Calu3 (cell line): ENCODE results near the gene KIF26B. TPM values are rescaled to one million over a fixed set of nuclear protein-coding genes. Genes with fewer than 3 reads are reported as not detected.

ENCODE experiments used
- BruUV-seq: library from RNA; stranded (reverse); fragments of 400-500 nt; replicated peaks from 2 replicates; lab custom pipeline; 2021; lab: Mats Ljungman, UMichigan
- CTCF ChIA-PET: fragments of 300-600 bp; sonication (Branson Sonifier 250); formaldehyde crosslinking; loops from one replicate; lab custom pipeline; 2022; ENCODE audit warnings: antibody characterized with exemption; lab: Charles Lee
- DNase-seq: peaks from one replicate; pipeline ENCODE4 v3.0.0; 2022
- H3K27ac Mint-ChIP-seq: one replicate; pipeline ENCODE4 v1.8.0; 2022; ENCODE audit warnings: mixed read lengths; ENCODE audit not compliant: unreplicated experiment
- H3K27me3 Mint-ChIP-seq: one replicate; pipeline ENCODE4 v1.8.0; 2022; ENCODE audit warnings: mixed read lengths; ENCODE audit not compliant: unreplicated experiment
- H3K36me3 Mint-ChIP-seq: one replicate; pipeline ENCODE4 v1.8.0; 2022; ENCODE audit warnings: mild to moderate bottlenecking, moderate library complexity, mixed read lengths; ENCODE audit not compliant: insufficient read depth, unreplicated experiment
- H3K4me1 Mint-ChIP-seq: one replicate; pipeline ENCODE4 v1.8.0; 2022; ENCODE audit warnings: mild to moderate bottlenecking, low read depth, mixed read lengths; ENCODE audit not compliant: unreplicated experiment
- H3K4me3 Mint-ChIP-seq: one replicate; pipeline ENCODE4 v1.8.0; 2022; ENCODE audit warnings: mild to moderate bottlenecking, low read depth, moderate library complexity, mixed read lengths; ENCODE audit not compliant: unreplicated experiment
- H3K9me3 Mint-ChIP-seq: one replicate; pipeline ENCODE4 v1.8.0; 2022; ENCODE audit warnings: low read depth, mixed read lengths; ENCODE audit not compliant: unreplicated experiment
- intact Hi-C: fragments of 100-400 bp; cut with micrococcal nuclease; formaldehyde crosslinking; loops from one replicate; pipeline ENCODE4 v1.10.0; 2022; ENCODE audit not compliant: unreplicated experiment
- total RNA-seq: library from RNA; stranded (reverse); gene quantifications from 2 replicates; pipeline ENCODE4 v1.2.3, GENCODE V29; 2022
- TF ChIP-seq, protein P1 (sequence below): fragments of 200-600 bp; IDR thresholded peaks from one replicate; pipeline ENCODE4 v1.8.0; 2022; ENCODE audit warnings: antibody characterized with exemption; ENCODE audit not compliant: unreplicated experiment

The KIF26B gene
- total RNA-seq, 1 experiment from 2014 or later: 1.1 TPM

DNA sequence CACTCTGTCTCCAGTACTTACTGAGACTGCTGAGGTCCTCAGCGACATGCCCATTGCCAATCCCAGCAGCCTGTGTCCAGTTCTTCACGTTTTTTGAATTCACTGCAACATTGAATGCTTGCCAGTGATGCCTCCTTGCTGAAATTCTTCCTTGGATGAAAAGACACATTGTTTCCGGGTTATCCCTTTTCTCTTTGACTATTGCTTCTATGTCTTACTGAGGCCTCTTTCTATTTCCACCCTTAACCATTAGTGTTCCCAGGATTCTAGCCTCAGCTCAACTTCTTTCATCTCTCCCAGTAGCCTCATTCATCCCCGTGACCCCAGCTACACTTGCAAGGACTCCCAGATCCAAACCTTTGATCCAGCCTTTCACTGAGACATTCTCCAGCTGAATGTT, 46.5 kb upstream of the KIF26B start:
- TF ChIP-seq, protein P1, sequence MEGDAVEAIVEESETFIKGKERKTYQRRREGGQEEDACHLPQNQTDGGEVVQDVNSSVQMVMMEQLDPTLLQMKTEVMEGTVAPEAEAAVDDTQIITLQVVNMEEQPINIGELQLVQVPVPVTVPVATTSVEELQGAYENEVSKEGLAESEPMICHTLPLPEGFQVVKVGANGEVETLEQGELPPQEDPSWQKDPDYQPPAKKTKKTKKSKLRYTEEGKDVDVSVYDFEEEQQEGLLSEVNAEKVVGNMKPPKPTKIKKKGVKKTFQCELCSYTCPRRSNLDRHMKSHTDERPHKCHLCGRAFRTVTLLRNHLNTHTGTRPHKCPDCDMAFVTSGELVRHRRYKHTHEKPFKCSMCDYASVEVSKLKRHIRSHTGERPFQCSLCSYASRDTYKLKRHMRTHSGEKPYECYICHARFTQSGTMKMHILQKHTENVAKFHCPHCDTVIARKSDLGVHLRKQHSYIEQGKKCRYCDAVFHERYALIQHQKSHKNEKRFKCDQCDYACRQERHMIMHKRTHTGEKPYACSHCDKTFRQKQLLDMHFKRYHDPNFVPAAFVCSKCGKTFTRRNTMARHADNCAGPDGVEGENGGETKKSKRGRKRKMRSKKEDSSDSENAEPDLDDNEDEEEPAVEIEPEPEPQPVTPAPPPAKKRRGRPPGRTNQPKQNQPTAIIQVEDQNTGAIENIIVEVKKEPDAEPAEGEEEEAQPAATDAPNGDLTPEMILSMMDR: no peak
- CTCF ChIA-PET: no interaction called here
- Mint-ChIP-seq H3K4me1 (peaks cover 10% of the 10 kb centered on the region), H3K9me3 (peaks cover 4% of the 10 kb centered on the region), H3K4me3 (no peak overlapping the region), H3K27me3 (peaks cover 11% of the 10 kb centered on the region), H3K27ac (no peak overlapping the region), H3K36me3 (no peaks in the 10 kb centered on the region)
- no TSS peak for BruUV-seq
- DNase-seq: no peak
- intact Hi-C loops: no loop called here

GRCh38 chr1:245108909-245109308, 45.9 kb upstream of the KIF26B start:
- H3K27me3 Mint-ChIP-seq: peaks cover 11% of the 10 kb centered on the region
- CTCF ChIA-PET: no interaction called here

GRCh38 chr1:245110406-245110805, 44.4 kb upstream of the KIF26B start:
- H3K36me3 Mint-ChIP-seq: no peaks in the 10 kb centered on the region
- no peaks in the 10 kb centered on the region for H3K9me3 Mint-ChIP-seq
- peaks cover 10% of the 10 kb centered on the region for H3K4me1 Mint-ChIP-seq
- intact Hi-C loops: no loop called here
- TF ChIP-seq, protein P1: no peak
- no peak for DNase-seq
- H3K27me3 Mint-ChIP-seq: peaks cover 11% of the 10 kb centered on the region
- CTCF ChIA-PET: interaction anchor here (1.6 kb wide), 1 partner anchor 18 kb away, joined by 7 read pairs; no protein-coding TSS in a partner anchor
- no TSS peak for BruUV-seq
- H3K27ac Mint-ChIP-seq: no peak overlapping the region
- no peak overlapping the region for H3K4me3 Mint-ChIP-seq

More at GRCh38 chr1:245108909-245109308, 45.9 kb upstream of the KIF26B start:
- Mint-ChIP-seq H3K27ac (no peak overlapping the region), H3K4me1 (peaks cover 10% of the 10 kb centered on the region), H3K9me3 (peaks cover 4% of the 10 kb centered on the region), H3K4me3 (no peak overlapping the region), H3K36me3 (no peaks in the 10 kb centered on the region)
- intact Hi-C loops: no loop called here
- no peak for DNase-seq
- TF ChIP-seq, protein P1: no peak
- no TSS peak for BruUV-seq

- no peak for DNase-seq
- Mint-ChIP-seq H3K4me3 (no peak overlapping the region), H3K27ac (no peak overlapping the region), H3K36me3 (no peaks in the 10 kb centered on the region), H3K27me3 (peaks cover 11% of the 10 kb centered on the region), H3K9me3 (no peaks in the 10 kb centered on the region), H3K4me1 (peaks cover 10% of the 10 kb centered on the region)
- CTCF ChIA-PET: interaction anchor here (1.3 to 1.6 kb wide), 2 partner anchors 19 to 68 kb away, joined by 3 to 7 read pairs; no protein-coding TSS in a partner anchor
- BruUV-seq: no TSS peak
- intact Hi-C loops: no loop called here
- TF ChIP-seq, protein P1: no peak
These were observed 43.7 kb upstream of the KIF26B start for GRCh38 chr1:245111073-245111472.
